Transverse colon (tissue), 4 donors: ENCODE measurements around the gene TOP1. TPM values are rescaled to one million over a fixed set of nuclear protein-coding genes. Genes with fewer than 3 reads are reported as not detected.

Source experiments
- DNase-seq: peaks from one replicate; pipeline ENCODE4 v3.0.0-alpha.2; 2019
- H3K27ac ChIP-seq, 4 donors: fragments of 200-600 bp; sonication (generic); 2 replicates each; pipeline ENCODE4 v1.5.1; 2016 to 2018; ENCODE audit warnings: inconsistent platforms in 4 of 4
- H3K27me3 ChIP-seq: fragments of 200-600 bp; sonication (generic); 2 replicates; pipeline ENCODE4 v1.5.1; 2017; ENCODE audit warnings: inconsistent platforms
- H3K36me3 ChIP-seq, 4 donors: fragments of 200-600 bp; sonication (generic); 2 replicates each; pipeline ENCODE4 v1.5.1; 2017 to 2019; ENCODE audit warnings: inconsistent platforms in 4 of 4
- H3K4me1 ChIP-seq, 4 donors: fragments of 200-600 bp; sonication (generic); 2 replicates each; pipeline ENCODE4 v1.5.1; 2017 to 2020; ENCODE audit warnings: inconsistent platforms in 4 of 4
- H3K4me3 ChIP-seq, 4 donors: fragments of 200-600 bp; sonication (generic); 1 replicate in 1 of 4; 2 replicates in 3 of 4; pipeline versions ENCODE4 v1.5.1 to v1.6.1; 2017 to 2019; ENCODE audit warnings: inconsistent platforms in 4 of 4
- H3K9me3 ChIP-seq, 2 donors: fragments of 200-600 bp; sonication (generic); 2 replicates each; pipeline ENCODE4 v1.5.1; 2017 to 2019; ENCODE audit warnings: inconsistent platforms in 2 of 2
- CTCF ChIP-seq, 5 experiments: fragments of 200-600 bp in 3 of 5; fragments of 450-650 bp in 2 of 5; sonication (generic) in 3 of 5; IDR thresholded peaks; 1 replicate in 2 of 5; 2 replicates in 3 of 5; pipeline ENCODE4 v1.5.1; 2016 to 2017; ENCODE audit warnings: antibody characterized with exemption in 5 of 5, inconsistent platforms in 3 of 5, mild to moderate bottlenecking in 2 of 5, moderate library complexity in 1 of 5
- EP300 ChIP-seq: sonication (generic); formaldehyde crosslinking; IDR thresholded peaks from one replicate; pipeline ENCODE4 v1.6.1; 2017; ENCODE audit warnings: antibody characterized with exemption, low read depth
- POLR2A ChIP-seq: fragments of 450-650 bp; IDR thresholded peaks from one replicate; pipeline ENCODE4 v1.6.1; 2016; ENCODE audit warnings: antibody characterized with exemption, mild to moderate bottlenecking, moderate library complexity
- POLR2AphosphoS5 ChIP-seq, 3 donors: sonication (generic); formaldehyde crosslinking; IDR thresholded peaks; one replicate each; pipeline ENCODE4 v1.6.1; 2016; ENCODE audit warnings: antibody characterized with exemption in 3 of 3
- WGBS, 2 donors: methylation state at CpG; one replicate each; pipeline ENCODE4 v1.1.5; 2018; ENCODE audit warnings: low coverage in 1 of 2; 5-methylcytosine and 5-hydroxymethylcytosine counted together
- in situ Hi-C, 4 donors: fragments of 200-750 bp; cut with MboI; loops; one replicate each; pipeline versions ENCODE4 v1.15.0 to v1.15.1; 2017; ENCODE audit warnings: low sequenced_read_pairs in 3 of 4, low pct_ligation_motif_present in 1 of 4, low pct_unique_long_range_greater_than_20kb in 1 of 4
- intact Hi-C: fragments of 100-400 bp; cut with DNase I; formaldehyde crosslinking; loops from one replicate; pipeline ENCODE4 v1.15.1; 2023; ENCODE audit warnings: low total_unique reads
- total RNA-seq, 4 donors: library from RNA; depleted of rRNA; stranded (reverse); fragments of >200 nt; gene quantifications; one replicate each; pipeline ENCODE4 v1.1.0, GENCODE V29; 2016

TOP1 gene
- total RNA-seq, 4 donors from 2014 or later, result 29.6 to 52.3 (median 36.9) TPM

DNA sequence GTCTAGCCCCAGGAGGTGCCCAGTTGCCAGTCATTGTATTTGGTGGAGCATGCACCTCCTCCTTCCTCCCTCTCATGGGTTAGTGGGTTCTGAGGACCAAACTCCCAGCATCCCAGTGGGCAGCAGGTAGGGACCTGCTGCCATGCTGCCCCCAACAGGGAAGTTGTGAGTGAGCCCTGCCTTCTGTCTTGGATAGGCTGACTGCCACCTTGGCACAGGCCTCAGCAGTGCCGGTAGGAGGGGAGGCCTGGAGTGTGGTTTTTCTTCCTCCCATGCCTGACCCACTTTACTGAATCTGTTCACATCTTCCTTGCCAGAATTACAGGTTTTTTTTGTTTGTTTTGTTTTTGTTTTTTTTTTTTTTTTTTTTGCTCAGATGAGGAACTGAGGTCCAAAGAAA is 133.3 kb downstream of the TOP1 start:
- H3K36me3 ChIP-seq, result peaks cover 0 to 40% (median 20%) of the 10 kb centered on the region in 4 donors
- H3K4me3 ChIP-seq, result no peak overlapping the region
- H3K4me1 ChIP-seq, result peaks cover 0 to 15% (median 3%) of the 10 kb centered on the region in 4 donors
- no peak for DNase-seq
- no peaks in the 10 kb centered on the region for H3K27me3 ChIP-seq
- no peak for TF ChIP-seq POLR2A
- no peak for TF ChIP-seq CTCF (IDR thresholded peaks at IDR 0.05)
- no peak for TF ChIP-seq POLR2AphosphoS5 (IDR thresholded peaks at IDR 0.05)
- WGBS, 2 donors, result 37 to 88% methylated on average over 1 of the region's 1 CpG
- in situ Hi-C loops, result no loop called here
- H3K9me3 ChIP-seq, result no peaks in the 10 kb centered on the region
- no peak overlapping the region for H3K27ac ChIP-seq
- intact Hi-C loops, result no loop called here

- H3K27me3 ChIP-seq, result no peaks in the 10 kb centered on the region
- no peak for DNase-seq
- no peak overlapping the region for H3K4me3 ChIP-seq
- peaks cover 0 to 13% (median 3%) of the 10 kb centered on the region in 4 donors for H3K4me1 ChIP-seq
- no peak for TF ChIP-seq POLR2A
- no peak for TF ChIP-seq EP300
- no peak for TF ChIP-seq POLR2AphosphoS5 (IDR thresholded peaks at IDR 0.05)
- TF ChIP-seq CTCF (IDR thresholded peaks at IDR 0.05), result no peak
- H3K9me3 ChIP-seq, result no peaks in the 10 kb centered on the region
- H3K36me3 ChIP-seq, result peaks cover 0 to 42% (median 23%) of the 10 kb centered on the region in 4 donors
- in situ Hi-C loops, result no loop called here
- intact Hi-C loops, result no loop called here
- H3K27ac ChIP-seq, result no peak overlapping the region
- WGBS, 2 donors, result 96% methylated on average over 11 of the region's 11 CpGs; no CpG with 5 or more reads in 1 of the 2 donors
These were observed 133.8 kb downstream of the TOP1 start for GRCh38 chr20:41162396-41162795.

GRCh38 chr20:41163821-41164220 is 135.2 kb downstream of the TOP1 start:
- TF ChIP-seq POLR2AphosphoS5 (IDR thresholded peaks at IDR 0.05), result no peak
- no peak for TF ChIP-seq CTCF (IDR thresholded peaks at IDR 0.05)
- TF ChIP-seq POLR2A, result no peak
- TF ChIP-seq EP300, result no peak
- intact Hi-C loops (no loop called here), in situ Hi-C loops (no loop called here)
- DNase-seq, result no peak
- Histone ChIP-seq H3K27ac (no peak overlapping the region), H3K27me3 (no peaks in the 10 kb centered on the region), H3K36me3 (peaks cover 0 to 43% (median 26%) of the 10 kb centered on the region in 4 donors), H3K4me1 (peaks cover 0 to 6% (median 0%) of the 10 kb centered on the region in 4 donors), H3K9me3 (no peaks in the 10 kb centered on the region), H3K4me3 (no peak overlapping the region)
- WGBS, 2 donors, result 80 to 100% methylated on average over 1 to 4 of the region's 11 CpGs

GRCh38 chr20:41165001-41165882 is 136.6 kb downstream of the TOP1 start:
- Histone ChIP-seq H3K9me3 (no peaks in the 10 kb centered on the region), H3K4me3 (no peak overlapping the region), H3K36me3 (peaks cover 0 to 51% (median 30%) of the 10 kb centered on the region in 4 donors), H3K4me1 (peaks cover 0 to 6% (median 0%) of the 10 kb centered on the region in 4 donors), H3K27me3 (no peaks in the 10 kb centered on the region), H3K27ac (no peak overlapping the region)
- 80 to 89% methylated on average over 1 to 24 of the region's 24 CpGs for WGBS, 2 donors
- in situ Hi-C loops (no loop called here), intact Hi-C loops (no loop called here)
- no peak for TF ChIP-seq EP300
- TF ChIP-seq POLR2AphosphoS5 (IDR thresholded peaks at IDR 0.05), result no peak
- no peak for TF ChIP-seq CTCF (IDR thresholded peaks at IDR 0.05)
- TF ChIP-seq POLR2A, result no peak
- DNase-seq, result no peak
